CD8-positive, alpha-beta memory T cell (primary cell): ENCODE measurements around the gene CLDND1. TPM values are rescaled to one million over a fixed set of nuclear protein-coding genes. Genes with fewer than 3 reads are reported as not detected.

ENCODE experiments used
- CTCF ChIA-PET: fragments of 350-600 bp; sonication (Branson Sonifier 250); formaldehyde crosslinking; loops from one replicate; lab custom pipeline; 2021; ENCODE audit warnings: antibody characterized with exemption; lab: Charles Lee
- POLR2A ChIA-PET: fragments of 350-600 bp; sonication (Branson Sonifier 250); formaldehyde crosslinking; loops from one replicate; lab custom pipeline; 2021; ENCODE audit warnings: antibody characterized with exemption; lab: Charles Lee
- DNase-seq, 5 donors: peaks; one replicate each; pipeline versions ENCODE4 v3.0.0 to v3.0.0-alpha.2; 2020 to 2022; ENCODE audit warnings: mixed read lengths in 1 of 5
- H3K27ac ChIP-seq: one replicate; pipeline ENCODE4 v1.7.0; 2013; ENCODE audit warnings: low read depth, mild to moderate bottlenecking, low read length, moderate library complexity
- H3K27me3 ChIP-seq: 2 replicates; pipeline ENCODE4 v1.7.0; 2013; ENCODE audit warnings: low read length, mild to moderate bottlenecking; ENCODE audit not compliant: insufficient read depth, poor library complexity, severe bottlenecking
- H3K36me3 ChIP-seq: 2 replicates; pipeline ENCODE4 v1.7.0; 2013; ENCODE audit warnings: mild to moderate bottlenecking, low read length, moderate library complexity; ENCODE audit not compliant: insufficient read depth
- H3K4me1 ChIP-seq: 2 replicates; pipeline ENCODE4 v1.7.0; 2013; ENCODE audit warnings: mild to moderate bottlenecking, low read length, moderate library complexity; ENCODE audit not compliant: insufficient read depth
- H3K4me3 ChIP-seq: 2 replicates; pipeline ENCODE4 v1.7.0; 2013; ENCODE audit warnings: mild to moderate bottlenecking, low read length
- H3K9me3 ChIP-seq: 2 replicates; pipeline ENCODE4 v1.7.0; 2013; ENCODE audit warnings: mild to moderate bottlenecking, low read length
- H3K27ac Mint-ChIP-seq, 8 donors: one replicate each; pipeline ENCODE4 v1.8.0; 2020 to 2021; ENCODE audit warnings: mixed read lengths in 8 of 8, mild to moderate bottlenecking in 6 of 8, inconsistent platforms in 3 of 8, moderate library complexity in 3 of 8
- H3K27me3 Mint-ChIP-seq, 2 donors: one replicate each; pipeline ENCODE4 v1.8.0; 2020 to 2021; ENCODE audit warnings: mixed read lengths in 2 of 2, mild to moderate bottlenecking in 1 of 2, moderate library complexity in 1 of 2
- H3K36me3 Mint-ChIP-seq, 3 donors: one replicate each; pipeline ENCODE4 v1.8.0; 2020 to 2021; ENCODE audit warnings: mixed read lengths in 3 of 3, inconsistent platforms in 1 of 3, mild to moderate bottlenecking in 1 of 3
- H3K4me1 Mint-ChIP-seq, 3 donors: one replicate each; pipeline ENCODE4 v1.8.0; 2020 to 2021; ENCODE audit warnings: mixed read lengths in 3 of 3, inconsistent platforms in 1 of 3, mild to moderate bottlenecking in 1 of 3
- H3K4me3 Mint-ChIP-seq, 7 donors: one replicate each; pipeline ENCODE4 v1.8.0; 2020 to 2021; ENCODE audit warnings: mixed read lengths in 7 of 7, mild to moderate bottlenecking in 6 of 7, moderate library complexity in 4 of 7, inconsistent platforms in 2 of 7
- H3K9me3 Mint-ChIP-seq, 5 donors: one replicate each; pipeline ENCODE4 v1.8.0; 2020 to 2022; ENCODE audit warnings: mixed read lengths in 5 of 5, mild to moderate bottlenecking in 3 of 5, moderate library complexity in 2 of 5, inconsistent platforms in 1 of 5
- polyA plus RNA-seq: library from polyadenylated mRNA; unstranded; fragments of 300-500 nt; fragmentation: Illumina TruSeq; gene quantifications from one replicate; pipeline ENCODE4 v1.2.3, GENCODE V29; 2021
- total RNA-seq, 2 experiments: library from RNA; stranded (reverse); gene quantifications; one replicate each; pipeline ENCODE4 v1.2.3, GENCODE V29; 2021

The CLDND1 gene
- total RNA-seq = 100 to 1,000 TPM; 299 to 315 TPM
- 210 TPM for polyA plus RNA-seq

- CTCF ChIA-PET = interaction anchor here (0.7 to 4.4 kb wide), 11 partner anchors 9 to 71 kb away, joined by 3 to 28 read pairs (median 5); partner anchors contain the start of genes CPOX and GPR15
- peak within 1 kb of the TSS; percentile 90 for H3K4me3 ChIP-seq
These were observed at the start of gene CLDND1 for GRCh38 chr3:98522544-98523281. TSS of gene CLDND1 (minus strand) at chr3:98522902. CDS start at chr3:98521424, 1,478 bp downstream.

GRCh38 chr3:98568402-98568801, 45.7 kb upstream of the CLDND1 start:
- POLR2A ChIA-PET = interaction anchor here (2.5 to 5.9 kb wide), 2 partner anchors 12 to 47 kb away, joined by 17 to 66 read pairs; partner anchors contain the start of gene CLDND1
- no peak for DNase-seq
- H3K27me3 ChIP-seq = no peaks in the 10 kb centered on the region
- no peaks in the 10 kb centered on the region for H3K9me3 ChIP-seq
- CTCF ChIA-PET = no interaction called here
- peaks cover 0 to 2% (median 0%) of the 10 kb centered on the region in 5 donors for H3K9me3 Mint-ChIP-seq
- no peak overlapping the region for H3K4me3 ChIP-seq
- peaks cover 0 to 1% (median 0%) of the 10 kb centered on the region in 3 donors for H3K36me3 Mint-ChIP-seq
- H3K27me3 Mint-ChIP-seq = peaks cover 0 to 2% of the 10 kb centered on the region in 2 donors
- H3K27ac Mint-ChIP-seq = peak overlapping the region; percentile 63 to 98 (median 90)
- H3K4me1 Mint-ChIP-seq = peaks cover 67 to 89% (median 84%) of the 10 kb centered on the region in 3 donors
- H3K36me3 ChIP-seq = no peaks in the 10 kb centered on the region
- peak overlapping the region in 6 of 7 donors; percentile 33 to 76 (median 71) for H3K4me3 Mint-ChIP-seq
- peaks cover 49% of the 10 kb centered on the region for H3K4me1 ChIP-seq
- H3K27ac ChIP-seq = no peak overlapping the region

More at GRCh38 chr3:98522544-98523281, at the start of gene CLDND1:
- H3K36me3 Mint-ChIP-seq = peaks cover 4 to 48% (median 27%) of the 10 kb centered on the region in 3 donors
- peak within 1 kb of the TSS; percentile 72 to 99 (median 98) for H3K27ac Mint-ChIP-seq
- H3K4me1 ChIP-seq = peaks cover 41% of the 10 kb centered on the region
- H3K36me3 ChIP-seq = peaks cover 20% of the 10 kb centered on the region
- H3K9me3 ChIP-seq = no peaks in the 10 kb centered on the region
- POLR2A ChIA-PET = interaction anchor here (0.7 to 4.9 kb wide), 19 partner anchors 9 to 70 kb away, joined by 3 to 105 read pairs (median 7); partner anchors contain the start of genes CPOX and GPR15
- DNase-seq = peak; percentile 91 to 97 (median 92)
- H3K4me1 Mint-ChIP-seq = peaks cover 52 to 80% (median 77%) of the 10 kb centered on the region in 3 donors
- peak within 1 kb of the TSS; percentile 94 to 99 (median 96) for H3K4me3 Mint-ChIP-seq
- peak within 1 kb of the TSS; percentile 95 for H3K27ac ChIP-seq
- H3K9me3 Mint-ChIP-seq = no peaks in the 10 kb centered on the region
- no peaks in the 10 kb centered on the region for H3K27me3 ChIP-seq
- no peaks in the 10 kb centered on the region for H3K27me3 Mint-ChIP-seq

GRCh38 chr3:98567666-98568270, 45.1 kb upstream of the CLDND1 start:
- Mint-ChIP-seq H3K27me3 (peaks cover 0 to 2% of the 10 kb centered on the region in 2 donors), H3K9me3 (peaks cover 0 to 2% (median 0%) of the 10 kb centered on the region in 5 donors), H3K4me3 (peak overlapping the region in 6 of 7 donors; percentile 27 to 76 (median 61)), H3K36me3 (peaks cover 0 to 1% (median 0%) of the 10 kb centered on the region in 3 donors), H3K27ac (peak overlapping the region; percentile 86 to 98 (median 92)), H3K4me1 (peaks cover 68 to 89% (median 84%) of the 10 kb centered on the region in 3 donors)
- no peak overlapping the region for H3K27ac ChIP-seq
- POLR2A ChIA-PET = interaction anchor here (2.5 to 5.9 kb wide), 2 partner anchors 11 to 46 kb away, joined by 17 to 66 read pairs; partner anchors contain the start of gene CLDND1
- H3K36me3 ChIP-seq = no peaks in the 10 kb centered on the region
- peak in 2 of 5 donors; percentile 7 to 47 for DNase-seq
- H3K4me3 ChIP-seq = no peak overlapping the region
- CTCF ChIA-PET = interaction anchor here (1.5 kb wide), 1 partner anchor 45 kb away, joined by 6 read pairs; the partner anchor contains the start of gene CLDND1
- H3K9me3 ChIP-seq = no peaks in the 10 kb centered on the region
- H3K27me3 ChIP-seq = no peaks in the 10 kb centered on the region
- peaks cover 56% of the 10 kb centered on the region for H3K4me1 ChIP-seq

- ChIA-PET CTCF (interaction anchor here (1.0 to 3.6 kb wide), 9 partner anchors 7 to 57 kb away, joined by 3 to 27 read pairs (median 6); partner anchors contain the start of genes CPOX and GPR15), POLR2A (interaction anchor here (0.6 to 5.9 kb wide), 9 partner anchors 10 to 1253 kb away, joined by 3 to 105 read pairs (median 3); partner anchors contain the start of genes CLDND1 and CPOX)
- H3K4me3 Mint-ChIP-seq = peak overlapping the region; percentile 5 to 80 (median 68)
- no peak for DNase-seq
- peaks cover 0 to 2% (median 0%) of the 10 kb centered on the region in 5 donors for H3K9me3 Mint-ChIP-seq
- Histone ChIP-seq H3K4me1 (peaks cover 70% of the 10 kb centered on the region), H3K9me3 (no peaks in the 10 kb centered on the region), H3K27ac (no peak overlapping the region), H3K27me3 (no peaks in the 10 kb centered on the region), H3K4me3 (no peak overlapping the region), H3K36me3 (no peaks in the 10 kb centered on the region)
- peaks cover 77 to 93% (median 92%) of the 10 kb centered on the region in 3 donors for H3K4me1 Mint-ChIP-seq
- H3K36me3 Mint-ChIP-seq = peaks cover 0 to 1% (median 0%) of the 10 kb centered on the region in 3 donors
- H3K27ac Mint-ChIP-seq = peak overlapping the region; percentile 93 to 99 (median 97)
- H3K27me3 Mint-ChIP-seq = peaks cover 0 to 2% of the 10 kb centered on the region in 2 donors
These were observed 43.1 kb upstream of the CLDND1 start for GRCh38 chr3:98565843-98566242.

GRCh38 chr3:98565237-98565643, 42.5 kb upstream of the CLDND1 start:
- peaks cover 79 to 97% (median 94%) of the 10 kb centered on the region in 3 donors for H3K4me1 Mint-ChIP-seq
- peak overlapping the region; percentile 77 for H3K27ac ChIP-seq
- peaks cover 0 to 2% (median 0%) of the 10 kb centered on the region in 5 donors for H3K9me3 Mint-ChIP-seq
- H3K4me3 ChIP-seq = peak overlapping the region; percentile 5
- H3K4me1 ChIP-seq = peaks cover 72% of the 10 kb centered on the region
- POLR2A ChIA-PET = interaction anchor here (0.7 to 5.9 kb wide), 13 partner anchors 8 to 743 kb away, joined by 3 to 105 read pairs (median 4); partner anchors contain the start of genes CLDND1, CPOX and CRYBG3
- no peaks in the 10 kb centered on the region for H3K9me3 ChIP-seq
- DNase-seq = no peak
- no peaks in the 10 kb centered on the region for H3K36me3 ChIP-seq
- H3K36me3 Mint-ChIP-seq = peaks cover 0 to 1% (median 0%) of the 10 kb centered on the region in 3 donors
- no peaks in the 10 kb centered on the region for H3K27me3 ChIP-seq
- CTCF ChIA-PET = interaction anchor here (0.9 to 4.0 kb wide), 14 partner anchors 8 to 526 kb away, joined by 3 to 27 read pairs (median 6); partner anchors contain the start of genes CLDND1, CPOX and GPR15
- H3K27ac Mint-ChIP-seq = peak overlapping the region; percentile 93 to 99 (median 97)
- H3K4me3 Mint-ChIP-seq = peak overlapping the region; percentile 13 to 80 (median 68)
- peaks cover 0 to 2% of the 10 kb centered on the region in 2 donors for H3K27me3 Mint-ChIP-seq

- H3K27me3 ChIP-seq = no peaks in the 10 kb centered on the region
- peak overlapping the region; percentile 61 to 86 (median 80) for H3K4me3 Mint-ChIP-seq
- DNase-seq = peak; percentile 33 to 84 (median 52)
- POLR2A ChIA-PET = interaction anchor here (0.6 to 5.9 kb wide), 22 partner anchors 8 to 742 kb away, joined by 3 to 105 read pairs (median 5); partner anchors contain the start of genes CLDND1, CPOX and CRYBG3
- H3K27me3 Mint-ChIP-seq = peaks cover 0 to 2% of the 10 kb centered on the region in 2 donors
- peak overlapping the region; percentile 93 to 99 (median 97) for H3K27ac Mint-ChIP-seq
- no peaks in the 10 kb centered on the region for H3K36me3 ChIP-seq
- H3K9me3 ChIP-seq = no peaks in the 10 kb centered on the region
- peaks cover 77 to 98% (median 95%) of the 10 kb centered on the region in 3 donors for H3K4me1 Mint-ChIP-seq
- peaks cover 72% of the 10 kb centered on the region for H3K4me1 ChIP-seq
- peak overlapping the region; percentile 77 for H3K27ac ChIP-seq
- CTCF ChIA-PET = interaction anchor here (0.8 to 4.0 kb wide), 20 partner anchors 8 to 525 kb away, joined by 3 to 27 read pairs (median 4); partner anchors contain the start of genes CLDND1, CPOX and GPR15
- no peak overlapping the region for H3K4me3 ChIP-seq
- H3K36me3 Mint-ChIP-seq = no peaks in the 10 kb centered on the region
- peaks cover 0 to 2% (median 0%) of the 10 kb centered on the region in 5 donors for H3K9me3 Mint-ChIP-seq
These were observed 41.7 kb upstream of the CLDND1 start for GRCh38 chr3:98564282-98565005.
